GDM1 (cell line): ENCODE data around the gene HSPA1L.
"Not testable (repeated sequence)": the region's sequence is repeated elsewhere in the genome, so short reads cannot be mapped to it uniquely, and the experiment has no call there.

Experiments used
- DNase-seq: peaks from one replicate; lab custom pipeline; 2025; lab: John Stamatoyannopoulos, UW

HSPA1L gene

DNA sequence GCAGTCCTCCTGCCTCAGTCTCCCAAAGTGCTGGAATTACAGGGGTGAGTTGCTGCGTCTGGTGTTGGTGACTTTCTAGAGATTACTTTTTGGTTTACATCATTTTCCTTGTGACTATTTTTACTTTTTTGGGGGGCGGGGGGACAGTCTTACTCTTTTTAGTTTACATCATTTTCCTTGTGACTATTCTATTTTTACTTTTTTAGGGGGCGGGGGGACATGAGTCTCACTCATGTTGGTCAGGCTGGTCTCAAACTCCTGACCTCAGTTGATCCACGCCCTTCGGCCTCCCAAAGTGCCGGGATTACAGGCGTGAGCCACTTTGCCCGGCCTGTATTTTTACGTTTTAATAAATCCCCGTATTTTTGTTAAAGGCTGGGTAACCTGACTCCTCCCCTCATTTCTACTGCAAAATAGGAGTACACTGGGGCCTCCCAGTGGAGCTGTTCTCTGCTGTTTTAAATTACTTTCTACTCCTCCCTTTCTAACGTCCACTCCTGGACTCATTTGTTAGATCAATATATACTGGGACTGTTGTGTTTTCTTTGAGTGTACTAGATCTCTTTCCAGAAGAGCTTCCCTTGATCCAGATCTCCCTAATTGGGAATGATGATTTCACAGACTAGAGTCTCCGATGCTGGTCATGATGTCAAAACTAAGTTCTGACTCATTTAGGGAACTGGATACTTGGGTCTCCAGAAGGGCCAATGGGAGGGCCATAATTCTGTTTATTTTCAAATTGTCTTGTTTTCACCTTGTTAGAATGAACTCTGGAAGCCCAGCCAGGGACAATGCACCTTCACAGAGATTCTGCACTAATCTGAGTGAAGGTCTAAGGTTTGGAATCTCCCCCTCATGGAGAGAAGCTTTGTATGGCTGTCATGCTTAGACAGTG is 21.6 kb upstream of the HSPA1L start:
- DNase-seq = no peak

DNA sequence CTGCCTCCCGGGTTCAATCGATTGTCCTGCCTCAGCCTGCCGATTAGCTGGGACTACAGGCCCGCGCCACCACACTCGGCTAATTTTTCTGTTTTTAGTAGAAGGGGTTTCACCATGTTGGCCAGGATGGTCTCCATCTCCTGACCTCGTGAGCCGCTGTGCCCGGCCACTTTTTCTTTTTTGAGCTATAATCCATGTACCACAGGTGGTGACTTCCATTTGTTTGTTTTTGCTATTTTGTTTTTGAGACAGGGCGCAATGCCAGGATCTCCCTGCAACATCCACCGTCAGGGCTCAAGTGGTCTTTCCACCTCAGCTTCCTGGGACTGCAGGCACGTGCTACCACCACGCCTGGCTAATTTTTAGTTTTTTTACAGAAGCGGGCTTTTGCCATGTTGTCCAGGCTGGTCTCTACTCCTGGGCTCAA is 21.0 kb upstream of the HSPA1L start:
- DNase-seq = no peak

DNA sequence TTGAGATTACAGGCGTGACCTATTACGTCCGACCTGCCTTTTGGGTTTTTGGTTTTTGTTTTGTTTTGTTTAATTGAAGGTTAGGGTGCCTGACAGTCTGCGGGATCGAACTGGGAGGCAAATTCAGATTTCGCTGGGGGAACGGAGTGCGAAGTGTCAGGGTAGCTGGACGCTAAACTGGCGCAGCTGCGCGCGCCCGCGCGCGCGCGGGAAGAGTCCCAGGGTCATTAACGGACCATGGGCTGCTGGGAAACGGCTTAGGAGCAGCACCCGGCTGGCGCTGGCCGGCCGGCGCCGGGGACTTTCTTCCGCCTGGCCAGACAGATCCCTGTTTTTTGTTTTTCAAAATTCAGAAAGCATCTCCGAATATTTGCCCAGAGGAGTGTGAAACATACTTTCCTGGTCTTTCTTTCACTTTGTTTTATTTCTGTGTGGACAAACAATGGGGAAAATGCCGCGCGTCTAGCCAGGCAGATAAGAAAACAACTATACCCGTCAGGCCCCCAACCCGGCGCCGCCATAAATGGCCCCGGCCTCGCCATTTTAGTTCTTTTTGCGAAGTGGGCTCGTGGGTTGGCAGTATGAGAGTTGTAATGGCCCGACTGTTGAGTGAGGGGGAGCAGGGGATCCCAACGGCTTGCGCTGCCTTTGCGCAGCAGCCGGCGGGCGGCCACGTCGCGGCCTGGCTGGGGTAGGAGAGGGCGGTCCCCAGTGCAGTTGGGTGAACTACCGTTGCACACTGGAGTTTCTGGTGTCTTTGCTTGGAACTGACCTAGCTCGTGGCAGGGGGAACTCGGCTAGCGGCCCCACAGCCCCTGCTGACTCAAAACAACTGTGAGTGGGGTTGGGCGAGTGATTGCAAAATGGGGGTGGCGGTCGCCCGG is 19.5 kb upstream of the HSPA1L start:
- peak; percentile 67 for DNase-seq

DNA sequence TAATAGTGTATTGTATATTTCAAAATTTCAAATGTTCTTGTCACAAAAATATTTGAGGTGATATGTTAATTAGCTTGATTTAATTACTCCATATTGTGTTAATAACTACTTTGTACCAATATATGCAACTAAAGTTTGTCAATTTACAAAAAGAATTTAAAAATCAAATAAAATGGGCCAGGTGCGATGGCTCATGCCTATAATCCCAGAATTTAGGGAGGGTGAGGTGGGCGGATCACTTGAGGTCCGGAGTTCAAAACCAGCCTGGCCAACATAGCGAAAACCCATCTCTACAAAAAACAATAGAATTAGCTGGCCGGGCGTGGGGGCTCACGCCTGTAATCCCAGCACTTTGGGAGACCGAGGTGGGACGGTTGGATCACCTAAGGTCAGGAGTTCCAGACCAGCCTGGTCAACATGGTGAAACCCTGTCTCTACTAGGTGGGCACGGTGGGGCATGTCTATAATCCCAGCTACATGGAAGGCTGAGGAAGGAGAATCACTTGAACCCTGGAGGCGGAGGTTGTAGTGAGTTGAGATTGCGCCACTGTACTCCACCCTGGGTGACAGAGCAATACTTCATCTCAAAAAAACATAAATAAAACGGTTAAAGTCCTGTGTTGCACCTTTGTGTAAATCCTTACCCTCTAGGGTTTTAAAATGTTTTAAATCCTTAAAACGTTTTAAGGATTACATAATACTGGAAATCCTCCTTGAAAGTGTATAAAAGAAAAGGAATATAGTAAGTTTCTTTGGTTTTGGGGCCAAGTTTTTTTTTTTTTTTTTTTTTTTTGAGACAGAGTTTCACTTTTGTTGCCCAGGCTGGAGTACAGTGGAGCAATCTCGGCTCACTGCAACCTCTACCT is 16.5 kb upstream of the HSPA1L start:
- DNase-seq = no peak

DNA sequence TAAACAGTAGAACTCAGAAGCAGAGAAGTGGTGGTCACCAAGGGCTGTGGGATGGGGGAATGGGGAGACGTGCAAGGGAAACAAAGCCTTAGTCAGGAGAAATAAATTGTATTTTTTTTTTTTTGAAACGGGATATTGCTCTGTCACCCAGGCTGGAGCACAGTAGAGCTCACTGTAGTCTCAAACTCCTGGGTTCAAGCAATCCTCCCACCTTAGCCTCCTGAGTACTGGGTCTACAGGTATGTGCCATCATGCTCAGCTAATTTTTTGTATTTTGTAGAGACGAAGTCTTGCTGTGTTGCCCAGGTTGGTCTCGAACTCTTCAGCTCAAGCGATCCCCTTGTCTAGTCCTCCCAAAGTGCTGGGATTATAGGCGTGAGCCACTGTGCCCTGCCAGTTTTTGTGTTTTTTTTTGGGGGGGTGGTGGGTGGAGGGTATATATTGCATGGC is 15.8 kb upstream of the HSPA1L start:
- no peak for DNase-seq

DNA sequence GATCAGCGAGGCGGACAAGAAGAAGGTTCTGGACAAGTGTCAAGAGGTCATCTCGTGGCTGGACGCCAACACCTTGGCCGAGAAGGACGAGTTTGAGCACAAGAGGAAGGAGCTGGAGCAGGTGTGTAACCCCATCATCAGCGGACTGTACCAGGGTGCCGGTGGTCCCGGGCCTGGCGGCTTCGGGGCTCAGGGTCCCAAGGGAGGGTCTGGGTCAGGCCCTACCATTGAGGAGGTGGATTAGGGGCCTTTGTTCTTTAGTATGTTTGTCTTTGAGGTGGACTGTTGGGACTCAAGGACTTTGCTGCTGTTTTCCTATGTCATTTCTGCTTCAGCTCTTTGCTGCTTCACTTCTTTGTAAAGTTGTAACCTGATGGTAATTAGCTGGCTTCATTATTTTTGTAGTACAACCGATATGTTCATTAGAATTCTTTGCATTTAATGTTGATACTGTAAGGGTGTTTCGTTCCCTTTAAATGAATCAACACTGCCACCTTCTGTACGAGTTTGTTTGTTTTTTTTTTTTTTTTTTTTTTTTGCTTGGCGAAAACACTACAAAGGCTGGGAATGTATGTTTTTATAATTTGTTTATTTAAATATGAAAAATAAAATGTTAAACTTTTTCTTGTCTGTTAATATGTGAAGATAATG is 14.7 kb upstream of the HSPA1L start:
- DNase-seq = peak; percentile 25

DNA sequence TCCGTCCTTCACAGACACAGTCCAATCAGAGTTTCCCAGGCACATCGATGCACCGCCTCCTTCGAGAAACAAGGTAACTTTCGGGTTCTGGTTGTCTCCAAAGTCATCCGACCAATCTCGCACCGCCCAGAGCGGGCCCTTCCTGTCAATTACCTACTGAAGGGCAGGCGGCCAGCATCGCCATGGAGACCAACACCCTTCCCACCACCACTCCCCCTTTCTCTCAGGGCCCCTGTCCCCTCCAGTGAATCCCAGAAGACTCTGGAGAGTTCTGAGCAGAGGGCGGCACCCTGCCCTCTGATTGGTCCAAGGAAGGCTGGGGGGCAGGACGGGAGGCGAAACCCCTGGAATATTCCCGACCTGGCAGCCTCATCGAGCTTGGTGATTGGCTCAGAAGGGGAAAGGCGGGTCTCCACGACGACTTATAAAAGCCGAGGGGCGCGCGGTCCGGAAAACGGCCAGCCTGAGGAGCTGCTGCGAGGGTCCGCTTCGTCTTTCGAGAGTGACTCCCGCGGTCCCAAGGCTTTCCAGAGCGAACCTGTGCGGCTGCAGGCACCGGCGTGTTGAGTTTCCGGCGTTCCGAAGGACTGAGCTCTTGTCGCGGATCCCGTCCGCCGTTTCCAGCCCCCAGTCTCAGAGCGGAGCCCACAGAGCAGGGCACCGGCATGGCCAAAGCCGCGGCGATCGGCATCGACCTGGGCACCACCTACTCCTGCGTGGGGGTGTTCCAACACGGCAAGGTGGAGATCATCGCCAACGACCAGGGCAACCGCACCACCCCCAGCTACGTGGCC is 12.4 kb upstream of the HSPA1L start, which contains the start of gene HSPA1B:
TSS of gene HSPA1B (plus strand) at position 453 of the 794 bp plus-strand sequence. CDS start at position 666, 213 bp downstream.
- DNase-seq = peak; percentile 99

DNA sequence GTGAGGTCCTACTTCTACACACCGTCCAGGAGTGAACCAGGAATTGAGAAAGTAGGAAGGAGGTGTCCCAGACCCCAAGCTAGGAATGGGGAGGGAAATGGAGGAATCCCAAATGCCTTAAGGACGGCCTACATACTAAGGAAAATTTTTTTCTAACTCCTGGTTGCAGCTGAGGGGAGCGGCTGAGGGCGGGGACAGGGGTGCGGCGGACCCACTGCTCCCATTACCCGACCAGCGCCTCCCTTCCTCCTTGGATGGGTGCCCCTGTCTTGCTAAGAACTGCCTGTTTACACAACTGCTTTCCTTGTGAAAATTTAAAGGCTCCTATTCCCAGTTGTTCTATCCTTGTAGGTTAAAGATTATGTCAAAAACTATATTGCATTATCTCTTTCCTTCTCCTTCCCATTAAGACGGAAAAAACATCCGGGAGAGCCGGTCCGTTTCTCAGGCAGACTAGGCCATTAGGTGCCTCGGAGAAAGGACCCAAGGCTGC is 11.8 kb upstream of the HSPA1L start:
- DNase-seq = peak; percentile 76

DNA sequence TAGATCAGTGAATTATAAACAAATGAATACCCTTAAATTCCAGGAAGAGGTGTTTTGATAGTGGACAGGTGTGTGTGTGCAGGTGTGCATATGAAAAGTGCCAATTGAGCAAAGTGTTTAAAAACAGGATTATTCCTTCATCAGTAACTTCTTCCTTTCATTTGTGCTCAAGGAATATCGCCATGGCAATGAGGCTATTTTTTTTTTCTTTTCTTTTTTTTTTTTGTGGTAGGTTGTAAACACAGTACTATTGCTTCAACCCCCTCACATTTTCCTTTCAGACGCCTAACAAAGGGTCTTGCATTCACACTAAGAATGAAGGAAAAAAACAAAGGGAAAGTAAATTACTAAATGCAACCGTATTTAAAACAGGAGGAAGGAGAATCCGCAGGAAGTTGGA is 10.5 kb upstream of the HSPA1L start:
- no peak for DNase-seq

DNA sequence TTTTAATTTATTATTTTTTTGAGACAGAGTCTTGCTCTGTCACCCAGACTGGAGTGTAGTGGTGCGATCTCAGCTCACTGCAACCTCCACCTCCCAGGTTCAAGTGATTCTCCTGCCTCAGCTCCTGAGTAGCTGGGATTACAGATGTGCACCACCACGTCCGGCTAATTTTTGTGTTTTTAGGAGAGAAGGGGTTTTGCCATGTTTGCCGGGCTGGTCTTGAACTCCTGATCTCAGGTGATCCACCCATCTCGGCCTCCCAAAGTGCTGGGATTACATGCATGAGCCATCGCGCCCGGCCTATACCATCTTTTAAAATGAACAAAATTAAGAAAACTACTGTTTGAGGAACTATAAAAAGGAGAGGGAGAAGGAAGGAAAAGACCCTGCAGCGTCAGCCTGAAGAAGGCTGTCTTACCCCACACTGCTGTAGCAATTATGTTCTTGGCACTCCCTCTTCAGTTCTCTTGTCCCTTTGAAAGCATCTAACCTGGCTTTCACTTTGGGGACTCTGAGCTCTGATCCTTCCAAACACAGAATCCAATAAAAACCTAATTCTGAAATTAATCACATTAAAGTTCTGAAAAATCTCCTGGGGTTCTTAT is 8.6 kb upstream of the HSPA1L start:
- DNase-seq = peak; percentile 33

DNA sequence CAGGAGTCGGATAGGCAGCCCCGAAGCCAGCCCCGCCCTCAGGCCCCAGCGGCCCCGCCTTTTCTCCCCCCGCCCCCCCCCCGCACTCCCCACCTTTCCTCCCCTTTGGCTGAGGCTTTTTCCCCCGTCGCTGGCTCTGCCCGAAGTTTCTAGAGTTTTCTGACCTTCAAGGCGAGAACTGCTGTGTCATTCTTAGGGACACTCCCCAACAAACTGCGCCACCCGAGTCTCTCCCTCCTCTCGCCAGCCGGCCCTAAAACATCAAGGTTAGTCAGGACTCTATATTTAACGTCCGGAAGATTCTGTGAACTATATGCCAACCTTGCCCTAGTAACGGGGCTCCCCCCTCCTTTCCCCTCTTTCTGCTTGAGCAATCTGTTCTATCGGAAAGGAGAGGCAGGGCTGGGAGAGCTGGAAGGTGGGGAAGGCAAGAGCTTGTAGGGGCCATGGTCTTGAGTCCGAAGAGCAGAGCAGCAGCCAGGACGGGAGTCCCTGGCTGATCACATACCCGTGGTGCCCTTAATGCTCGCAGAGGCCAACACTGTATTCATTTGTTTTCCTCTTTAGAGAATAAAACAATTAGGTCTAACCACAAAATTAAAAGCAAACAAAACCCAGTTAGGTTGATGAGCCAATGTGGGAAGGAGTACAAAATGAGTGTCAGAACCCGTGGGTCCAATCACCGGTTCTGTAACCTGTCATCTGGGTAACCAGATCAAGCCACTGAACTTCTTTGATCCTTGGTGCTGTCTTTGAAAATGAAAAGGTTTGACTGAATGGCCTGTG is 7.1 kb upstream of the HSPA1L start:
- DNase-seq = peak; percentile 32

DNA sequence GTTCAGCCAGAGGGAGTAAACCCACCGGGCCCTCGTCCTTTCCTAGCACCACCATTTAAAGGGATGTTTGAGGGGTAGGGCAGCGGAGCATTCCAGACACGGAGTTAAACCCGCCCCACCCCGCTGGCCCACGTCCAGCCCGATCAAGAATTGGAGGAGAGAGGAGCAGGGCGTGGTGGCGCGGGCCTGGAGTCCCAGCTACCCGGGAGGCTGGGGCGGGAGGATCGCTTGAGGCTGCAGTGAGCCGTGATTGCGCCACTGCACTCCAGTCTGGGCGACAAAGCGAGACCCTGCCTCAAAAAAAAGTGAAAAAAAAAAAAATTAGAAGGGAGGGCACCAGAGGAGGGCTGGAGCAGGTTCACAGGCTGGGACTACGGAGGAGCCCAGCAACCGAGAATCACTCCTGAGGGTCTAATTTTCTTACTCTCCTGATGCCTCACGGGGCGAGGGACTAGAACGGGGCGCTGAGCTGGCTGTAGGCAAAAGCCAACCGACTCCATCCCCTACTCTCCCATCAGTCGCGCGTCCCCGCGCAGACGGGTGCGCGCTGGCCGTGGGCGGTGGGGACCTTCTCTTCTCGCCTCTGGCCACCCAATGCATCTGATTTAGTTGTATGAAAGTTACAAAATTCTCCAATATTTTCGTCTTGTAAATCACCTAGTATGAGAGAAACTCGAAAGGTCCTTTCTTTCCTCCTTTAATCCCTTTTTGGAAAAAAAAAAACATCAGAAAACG is 6.4 kb upstream of the HSPA1L start:
- no peak for DNase-seq

DNA sequence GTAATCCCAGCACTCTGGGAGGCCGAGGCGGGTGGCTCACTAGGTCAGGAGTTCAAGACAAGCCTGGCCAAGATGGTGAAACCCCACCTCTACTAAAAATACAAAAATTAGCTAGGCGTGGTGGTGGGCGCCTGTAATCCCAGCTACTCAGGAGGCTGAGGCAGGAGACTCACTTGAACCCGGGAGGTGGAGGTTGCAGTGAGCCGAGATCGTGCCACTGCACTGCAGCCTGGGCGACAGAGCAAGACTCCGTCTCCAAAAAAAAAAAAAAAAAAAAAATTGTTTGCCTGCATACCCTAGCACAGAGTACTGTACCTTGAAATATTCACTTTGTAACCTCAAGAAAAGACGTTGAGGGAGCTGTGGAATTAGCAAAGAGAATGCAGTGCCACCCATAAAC is 5.3 kb upstream of the HSPA1L start:
- not testable (repeated sequence) for DNase-seq

DNA sequence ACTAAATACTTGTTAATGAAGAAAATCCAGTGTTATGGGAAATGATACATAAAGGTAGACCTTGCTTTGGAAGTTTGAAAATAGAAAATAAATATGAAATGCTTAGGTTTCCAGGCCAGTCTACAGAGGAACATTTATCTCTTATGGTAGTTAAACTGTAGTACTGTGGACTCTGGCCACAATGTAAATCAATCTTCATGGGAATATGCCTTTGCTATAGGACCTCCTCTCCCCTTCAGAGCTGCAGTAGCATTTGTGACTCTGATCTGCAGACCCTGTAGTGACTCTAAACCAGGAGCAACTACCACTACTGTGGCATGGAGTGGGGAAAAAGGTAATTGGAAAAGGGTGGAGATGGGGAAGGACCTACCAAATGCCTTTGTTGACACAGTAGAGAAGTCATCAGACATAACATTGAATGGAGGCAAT is 4.8 kb upstream of the HSPA1L start:
- no peak for DNase-seq

DNA sequence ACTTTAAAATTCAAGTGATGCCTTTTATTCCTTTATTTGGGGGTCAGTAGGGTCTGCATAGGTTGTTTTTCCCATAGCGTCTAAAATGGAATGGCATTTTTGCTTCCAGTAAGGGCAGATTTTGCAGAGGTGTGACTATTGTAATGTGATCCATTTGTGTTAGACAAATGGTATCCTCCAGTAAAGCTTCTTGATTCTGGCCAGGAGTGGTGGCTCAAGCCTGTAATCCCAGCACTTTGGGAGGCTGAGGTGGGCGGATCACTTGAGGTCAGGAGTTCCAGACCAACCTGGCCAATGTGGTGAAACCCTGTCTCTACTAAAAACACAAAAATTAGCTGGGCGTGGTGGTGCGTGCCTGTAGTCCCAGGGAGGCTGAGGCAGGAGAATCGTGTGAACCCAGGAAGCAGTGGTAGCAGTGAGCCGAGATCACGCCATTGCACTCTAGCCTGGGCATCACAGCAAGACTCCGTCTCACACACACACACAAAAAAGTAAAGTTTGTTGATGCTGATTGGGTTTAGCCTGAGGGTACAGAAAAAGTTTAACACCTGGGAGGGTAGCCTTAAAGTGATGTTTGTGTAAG is 2.9 kb upstream of the HSPA1L start:
- not testable (repeated sequence) for DNase-seq

DNA sequence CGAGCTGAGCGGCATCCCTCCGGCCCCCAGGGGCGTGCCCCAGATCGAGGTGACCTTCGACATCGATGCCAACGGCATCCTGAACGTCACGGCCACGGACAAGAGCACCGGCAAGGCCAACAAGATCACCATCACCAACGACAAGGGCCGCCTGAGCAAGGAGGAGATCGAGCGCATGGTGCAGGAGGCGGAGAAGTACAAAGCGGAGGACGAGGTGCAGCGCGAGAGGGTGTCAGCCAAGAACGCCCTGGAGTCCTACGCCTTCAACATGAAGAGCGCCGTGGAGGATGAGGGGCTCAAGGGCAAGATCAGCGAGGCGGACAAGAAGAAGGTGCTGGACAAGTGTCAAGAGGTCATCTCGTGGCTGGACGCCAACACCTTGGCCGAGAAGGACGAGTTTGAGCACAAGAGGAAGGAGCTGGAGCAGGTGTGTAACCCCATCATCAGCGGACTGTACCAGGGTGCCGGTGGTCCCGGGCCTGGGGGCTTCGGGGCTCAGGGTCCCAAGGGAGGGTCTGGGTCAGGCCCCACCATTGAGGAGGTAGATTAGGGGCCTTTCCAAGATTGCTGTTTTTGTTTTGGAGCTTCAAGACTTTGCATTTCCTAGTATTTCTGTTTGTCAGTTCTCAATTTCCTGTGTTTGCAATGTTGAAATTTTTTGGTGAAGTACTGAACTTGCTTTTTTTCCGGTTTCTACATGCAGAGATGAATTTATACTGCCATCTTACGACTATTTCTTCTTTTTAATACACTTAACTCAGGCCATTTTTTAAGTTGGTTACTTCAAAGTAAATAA is 2.2 kb upstream of the HSPA1L start:
- not testable (repeated sequence) for DNase-seq

DNA sequence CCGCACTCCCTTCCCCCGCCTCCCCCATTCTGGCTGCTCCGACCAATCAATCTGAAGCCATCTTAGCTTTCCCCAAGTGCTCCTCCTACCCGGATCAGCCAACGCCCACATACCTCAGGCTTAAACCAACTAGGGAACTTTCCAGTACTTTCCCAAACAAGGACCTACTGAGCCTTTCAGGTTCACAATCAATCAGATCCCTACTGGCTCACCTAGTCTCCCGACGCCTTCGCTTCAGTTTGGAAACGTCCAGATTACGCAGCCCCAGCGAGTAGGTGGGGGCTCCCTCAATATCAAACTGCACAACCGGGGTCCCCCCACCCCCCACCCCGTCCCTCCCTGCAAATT is 432 bp downstream of the HSPA1L start:
- peak; percentile 80 for DNase-seq
